ENCODE results near the gene NEDD4L.

NEDD4L gene

DNA sequence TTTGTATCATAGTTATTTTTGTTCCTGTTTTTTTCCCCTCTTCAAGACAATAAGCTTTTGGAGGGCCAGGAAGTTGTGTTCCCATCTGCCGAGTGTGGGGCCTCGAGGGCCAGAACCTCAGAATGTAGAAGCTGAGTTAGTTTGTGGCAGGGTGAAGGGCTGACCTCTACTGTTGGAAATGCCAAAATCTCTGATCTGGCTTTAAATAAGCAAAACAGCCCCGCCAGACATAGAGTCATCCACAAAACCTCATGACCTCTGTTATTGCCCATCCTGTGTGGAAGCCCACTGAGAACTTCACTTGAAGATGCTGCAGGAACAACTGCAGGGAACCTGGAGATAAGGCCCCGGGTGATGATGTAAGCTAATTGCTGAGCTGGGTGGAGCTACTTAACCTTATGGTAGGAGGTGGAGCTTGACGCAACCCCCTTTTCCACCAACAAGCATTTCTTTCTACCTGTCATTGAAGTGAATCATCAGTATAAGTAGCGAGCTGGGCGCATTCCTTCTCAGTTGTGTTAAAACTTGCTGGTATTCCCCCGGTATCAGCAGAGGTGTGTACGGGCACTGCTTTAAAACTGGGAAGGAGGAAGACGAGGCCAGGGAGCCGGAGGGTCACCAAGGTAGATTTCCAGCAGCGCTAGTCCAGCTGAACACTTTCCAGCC, 177.2 kb downstream of the NEDD4L start:
- no peak for DNase-seq (ENCODE audit: low spot score)
- TF ChIP-seq, protein P1, sequence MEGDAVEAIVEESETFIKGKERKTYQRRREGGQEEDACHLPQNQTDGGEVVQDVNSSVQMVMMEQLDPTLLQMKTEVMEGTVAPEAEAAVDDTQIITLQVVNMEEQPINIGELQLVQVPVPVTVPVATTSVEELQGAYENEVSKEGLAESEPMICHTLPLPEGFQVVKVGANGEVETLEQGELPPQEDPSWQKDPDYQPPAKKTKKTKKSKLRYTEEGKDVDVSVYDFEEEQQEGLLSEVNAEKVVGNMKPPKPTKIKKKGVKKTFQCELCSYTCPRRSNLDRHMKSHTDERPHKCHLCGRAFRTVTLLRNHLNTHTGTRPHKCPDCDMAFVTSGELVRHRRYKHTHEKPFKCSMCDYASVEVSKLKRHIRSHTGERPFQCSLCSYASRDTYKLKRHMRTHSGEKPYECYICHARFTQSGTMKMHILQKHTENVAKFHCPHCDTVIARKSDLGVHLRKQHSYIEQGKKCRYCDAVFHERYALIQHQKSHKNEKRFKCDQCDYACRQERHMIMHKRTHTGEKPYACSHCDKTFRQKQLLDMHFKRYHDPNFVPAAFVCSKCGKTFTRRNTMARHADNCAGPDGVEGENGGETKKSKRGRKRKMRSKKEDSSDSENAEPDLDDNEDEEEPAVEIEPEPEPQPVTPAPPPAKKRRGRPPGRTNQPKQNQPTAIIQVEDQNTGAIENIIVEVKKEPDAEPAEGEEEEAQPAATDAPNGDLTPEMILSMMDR (IDR thresholded peaks at IDR 0.05; ENCODE audit: extremely low read depth, missing control alignments), result no peak

DNA sequence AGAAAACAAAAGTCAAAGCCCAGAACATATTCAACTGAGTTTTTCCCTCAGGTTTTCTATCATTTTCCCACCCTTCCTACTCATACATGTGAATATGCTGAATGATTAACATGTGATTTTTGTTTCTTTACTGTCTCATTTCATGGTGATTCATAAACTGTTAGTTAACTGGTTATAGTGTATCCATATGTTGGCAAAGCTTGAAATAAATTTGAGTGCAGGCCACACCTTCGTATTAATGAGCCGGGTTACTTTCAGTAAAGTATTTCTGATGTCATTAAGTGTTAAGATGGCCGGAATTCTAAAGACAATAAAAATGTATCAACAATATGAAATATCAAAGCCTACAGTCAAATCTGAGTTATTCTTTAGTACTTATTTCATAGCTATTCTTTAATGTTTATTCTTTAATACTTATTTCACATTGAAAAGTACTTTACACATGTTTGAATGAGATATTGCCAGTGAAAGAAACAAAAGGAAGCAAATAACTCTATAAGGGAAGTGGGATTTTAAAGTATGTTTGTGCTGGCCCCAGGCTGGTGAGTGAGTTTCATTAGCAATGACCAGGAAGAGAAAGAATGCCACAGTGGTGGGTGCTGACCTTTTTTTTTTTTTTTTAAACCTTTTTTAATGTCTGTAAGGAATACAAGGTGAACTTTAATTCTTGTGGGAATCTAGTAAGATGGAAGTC, 178.6 kb downstream of the NEDD4L start:
- TF ChIP-seq, protein P1 (IDR thresholded peaks at IDR 0.05; ENCODE audit: extremely low read depth, missing control alignments), result no peak
- no peak for DNase-seq (ENCODE audit: low spot score)

DNA sequence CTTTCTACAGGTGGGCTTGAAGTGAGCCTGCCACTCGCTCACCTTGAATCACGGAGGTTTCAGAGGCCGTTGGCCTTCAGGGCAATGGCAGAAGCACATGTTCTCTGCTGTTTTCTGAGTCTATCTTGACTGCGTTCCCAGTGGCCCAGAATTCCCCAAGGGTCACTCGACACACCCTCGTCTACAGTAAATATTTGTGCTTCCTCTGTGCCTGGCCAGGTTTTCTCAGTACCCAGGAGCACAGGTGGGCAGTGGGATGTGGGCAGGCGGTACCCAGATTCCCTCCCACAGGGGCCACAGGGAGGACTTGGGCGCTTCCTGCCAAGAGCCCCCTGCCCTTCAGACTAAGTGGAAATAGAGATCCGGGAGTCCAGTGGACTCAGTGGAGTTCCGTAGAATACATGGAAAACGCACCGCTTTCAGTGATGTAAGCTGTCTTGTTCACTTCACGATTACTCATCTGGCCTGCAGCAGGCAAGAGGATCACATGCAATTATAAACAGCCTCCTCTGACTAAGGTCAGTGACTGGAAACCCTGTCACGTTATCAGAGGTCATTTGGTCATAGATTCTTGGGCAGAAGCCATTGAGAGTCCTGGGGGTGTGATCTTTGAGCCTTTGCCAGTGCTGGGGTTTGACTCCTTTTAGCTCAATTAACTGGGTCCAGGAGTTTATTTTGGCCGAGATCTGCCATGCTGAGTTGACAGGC, 179.8 kb downstream of the NEDD4L start:
- TF ChIP-seq, protein P1 (IDR thresholded peaks at IDR 0.05; ENCODE audit: extremely low read depth, missing control alignments), result no peak
- DNase-seq (ENCODE audit: low spot score), result no peak

DNA sequence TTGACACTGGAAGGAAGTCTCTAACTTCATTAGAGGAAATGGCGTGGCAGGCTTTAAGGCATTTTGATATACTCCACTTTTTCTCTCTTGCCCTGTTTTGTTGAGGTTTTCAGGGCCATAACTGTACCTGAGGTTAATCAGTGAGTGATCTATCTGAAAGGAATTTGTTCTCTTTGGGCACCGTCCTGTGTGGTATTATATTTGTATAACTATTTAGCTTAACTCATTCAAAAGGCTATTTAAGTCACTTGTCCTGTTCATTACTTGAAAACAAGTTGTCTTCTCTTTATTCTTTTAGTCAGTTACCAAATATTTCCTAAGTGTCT, 180.4 kb downstream of the NEDD4L start:
- TF ChIP-seq, protein P1 (IDR thresholded peaks at IDR 0.05; ENCODE audit: extremely low read depth, missing control alignments), result no peak
- no peak for DNase-seq (ENCODE audit: low spot score)

DNA sequence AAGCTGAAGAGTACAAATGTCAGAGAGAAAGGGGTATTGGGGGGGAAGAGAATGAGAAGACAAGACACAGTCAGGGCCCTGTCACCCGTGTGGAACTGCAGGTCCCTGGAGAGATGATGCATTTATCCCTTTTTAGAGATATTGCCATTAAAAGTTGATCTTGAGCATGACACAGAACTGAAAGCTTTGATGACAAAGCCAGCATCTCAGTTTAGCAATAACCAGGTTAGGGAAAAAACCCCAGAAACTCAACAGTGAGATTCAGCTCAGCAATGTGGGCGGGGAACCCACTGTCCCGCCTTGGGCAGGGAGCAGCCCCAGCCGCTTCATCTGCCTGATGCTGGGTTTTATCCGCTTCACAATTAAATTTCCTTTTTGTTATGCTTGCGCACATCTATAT, 181.1 kb downstream of the NEDD4L start:
- TF ChIP-seq, protein P1 (IDR thresholded peaks at IDR 0.05; ENCODE audit: extremely low read depth, missing control alignments), result no peak

DNA sequence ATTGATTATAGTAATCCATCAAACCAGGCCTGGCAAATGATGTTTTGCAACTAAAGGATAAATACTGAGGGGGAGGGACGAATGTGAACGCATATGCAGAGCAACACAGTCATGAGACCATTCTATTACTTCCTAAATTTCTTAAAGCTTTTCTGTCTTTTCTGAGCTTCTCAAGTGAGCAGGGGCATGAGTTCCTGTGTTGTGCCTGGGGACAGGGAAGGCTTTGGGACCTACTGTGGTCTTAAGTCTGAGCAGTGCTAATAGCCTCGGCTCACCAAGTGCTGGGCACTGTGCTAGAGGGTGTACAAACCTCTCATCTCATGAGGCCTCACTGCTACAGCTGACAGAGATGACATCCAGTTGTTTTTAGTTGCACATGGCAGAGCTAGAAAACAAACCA, 182.4 kb downstream of the NEDD4L start:
- TF ChIP-seq, protein P1 (IDR thresholded peaks at IDR 0.05; ENCODE audit: extremely low read depth, missing control alignments), result no peak
- DNase-seq (ENCODE audit: low spot score), result no peak

More for the DNA sequence above, 181.1 kb downstream of the NEDD4L start:
- peak; percentile 60 for DNase-seq (ENCODE audit: low spot score)

DNA sequence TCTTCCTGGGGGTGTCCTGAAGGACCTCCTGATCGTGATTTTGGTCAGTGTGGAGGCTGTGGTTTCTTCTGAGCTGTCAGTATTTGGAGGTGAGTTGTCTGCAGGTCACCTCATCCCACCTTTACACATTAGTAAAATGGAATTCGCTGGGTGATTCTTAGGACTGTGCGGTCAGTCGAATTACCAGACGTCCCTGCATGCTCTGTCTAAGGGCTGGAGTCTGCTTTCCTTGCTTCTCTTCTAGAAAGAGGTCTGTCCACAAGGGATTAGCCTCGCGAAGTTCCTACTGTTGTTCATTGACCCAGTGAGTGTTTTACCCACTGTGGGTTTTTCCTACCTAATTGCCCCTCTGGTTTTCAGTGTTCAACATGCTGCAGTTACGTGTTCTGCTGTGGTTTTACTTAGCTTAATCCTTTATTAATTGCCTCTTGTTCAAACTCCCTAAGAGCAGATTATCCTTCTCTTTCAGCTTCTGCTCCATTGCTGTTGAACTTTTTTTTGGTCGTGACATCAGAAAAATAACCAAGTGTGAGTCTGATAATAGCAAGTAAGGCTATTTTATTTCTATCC, 183.4 kb downstream of the NEDD4L start:
- TF ChIP-seq, protein P1 (IDR thresholded peaks at IDR 0.05; ENCODE audit: extremely low read depth, missing control alignments), result no peak
- no peak for DNase-seq (ENCODE audit: low spot score)

Data from GM20000 (cell line).